ENCODE data around the gene NEURL4. TPM values are rescaled to one million over a fixed set of nuclear protein-coding genes. Genes with fewer than 3 reads are reported as not detected.

The NEURL4 gene
- total RNA-seq, 1 experiment from 2014 or later, result 18.7 TPM

DNA sequence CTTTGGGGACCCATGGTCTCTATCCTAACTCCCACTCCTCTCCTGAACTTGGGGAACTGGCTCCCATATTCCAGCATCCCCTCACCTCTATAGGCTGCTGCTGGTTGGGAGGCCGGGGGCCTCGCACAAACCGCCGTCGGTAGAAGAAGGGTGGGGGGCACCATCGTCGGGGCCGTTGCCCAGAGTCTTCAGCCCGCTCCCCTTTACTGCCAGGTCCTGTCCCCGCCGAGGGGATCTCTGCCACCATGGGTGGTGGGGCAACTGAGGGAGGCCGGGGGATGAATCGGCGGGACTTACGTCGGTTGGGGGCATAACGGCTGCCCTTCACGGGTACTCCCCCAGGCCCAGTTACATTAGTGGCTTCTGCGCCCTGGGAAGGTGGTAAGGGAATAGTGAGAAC lies 39.0 kb downstream of the NEURL4 start:
- Histone ChIP-seq H3K27ac (no peak overlapping the region), H3K36me3 (no peaks in the 10 kb centered on the region), H3K4me1 (no peaks in the 10 kb centered on the region), H3K27me3 (no peaks in the 10 kb centered on the region), H3K9me3 (replicated peaks) (no peaks in the 10 kb centered on the region), H3K4me3 (no peak overlapping the region)
- no peak for DNase-seq

DNA sequence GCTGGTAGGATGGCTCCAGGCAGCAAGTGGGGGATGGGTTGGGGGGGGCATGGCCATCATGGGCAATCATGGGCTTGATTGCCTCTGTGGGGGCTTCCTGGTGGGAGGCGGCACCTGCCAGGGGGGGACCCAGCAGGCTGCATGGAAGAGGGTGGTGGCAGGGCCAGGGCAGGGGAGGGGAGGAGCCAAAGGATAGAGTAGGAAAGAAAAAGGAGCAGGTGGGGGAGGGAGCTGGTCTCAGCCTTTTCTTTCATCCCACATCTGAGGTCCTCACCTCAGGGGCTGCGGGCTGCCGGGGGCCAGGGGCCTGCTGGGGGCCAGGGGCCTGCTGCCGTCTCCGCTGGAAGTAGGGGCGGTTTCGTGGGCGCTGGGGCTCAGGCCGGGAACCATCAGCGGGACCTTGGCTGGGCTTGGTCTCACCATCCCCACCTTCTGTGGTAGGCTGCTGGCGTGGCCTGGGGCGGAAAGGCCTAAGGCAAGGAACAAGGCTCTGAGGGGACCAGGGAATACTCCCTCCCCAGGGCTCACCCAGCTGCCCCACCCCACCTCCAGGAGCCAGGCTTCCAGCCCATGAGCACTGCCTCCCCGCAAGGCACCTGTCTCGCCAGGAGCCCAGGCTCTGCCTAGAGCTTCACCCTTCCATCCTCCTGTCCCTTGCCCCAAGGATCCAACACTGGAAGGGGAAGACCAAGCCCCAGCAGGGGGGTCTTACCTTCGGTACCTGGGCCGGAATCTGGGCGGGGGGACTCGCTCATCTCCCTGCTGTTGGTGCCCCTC lies 39.7 kb downstream of the NEURL4 start:
- H3K9me3 ChIP-seq (replicated peaks), result no peaks in the 10 kb centered on the region
- no peaks in the 10 kb centered on the region for H3K36me3 ChIP-seq
- H3K27ac ChIP-seq, result no peak overlapping the region
- no peak overlapping the region for H3K4me3 ChIP-seq
- no peaks in the 10 kb centered on the region for H3K4me1 ChIP-seq
- H3K27me3 ChIP-seq, result no peaks in the 10 kb centered on the region
- DNase-seq, result no peak

DNA sequence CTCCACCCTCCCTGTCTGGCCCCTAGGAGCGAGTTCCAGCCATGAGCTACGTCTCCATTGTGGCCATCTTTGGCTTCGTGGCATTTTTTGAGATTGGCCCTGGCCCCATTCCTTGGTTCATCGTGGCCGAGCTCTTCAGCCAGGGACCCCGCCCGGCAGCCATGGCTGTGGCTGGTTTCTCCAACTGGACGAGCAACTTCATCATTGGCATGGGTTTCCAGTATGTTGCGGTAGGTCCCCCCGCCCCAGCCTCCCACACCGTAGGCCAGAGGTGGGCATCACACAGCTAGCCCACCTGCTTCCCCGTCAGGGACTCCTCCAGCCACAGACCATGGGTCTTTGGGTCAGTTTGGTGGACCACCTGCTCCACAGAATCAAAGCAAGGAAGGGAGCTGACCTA lies 43.5 kb downstream of the NEURL4 start:
- no peaks in the 10 kb centered on the region for H3K27me3 ChIP-seq
- DNase-seq, result no peak
- no peaks in the 10 kb centered on the region for H3K36me3 ChIP-seq
- H3K9me3 ChIP-seq (replicated peaks), result no peaks in the 10 kb centered on the region
- no peak overlapping the region for H3K27ac ChIP-seq
- no peak overlapping the region for H3K4me3 ChIP-seq
- no peaks in the 10 kb centered on the region for H3K4me1 ChIP-seq

DNA sequence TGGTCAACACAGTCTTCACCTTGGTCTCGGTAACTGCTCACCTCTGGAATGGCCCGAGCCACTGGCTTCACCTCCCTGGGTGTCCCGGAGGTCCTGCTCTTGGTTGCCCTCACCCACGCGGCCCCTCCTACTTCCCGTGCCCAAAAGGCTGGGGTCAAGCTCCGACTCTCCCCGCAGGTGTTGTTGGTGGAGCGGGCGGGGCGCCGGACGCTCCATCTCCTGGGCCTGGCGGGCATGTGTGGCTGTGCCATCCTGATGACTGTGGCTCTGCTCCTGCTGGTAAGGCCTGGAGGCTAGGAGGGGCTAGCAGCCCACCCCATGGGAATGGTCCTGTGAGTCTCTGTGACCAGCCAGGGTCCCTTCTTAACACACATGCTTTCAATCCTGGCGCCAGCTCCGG lies 44.2 kb downstream of the NEURL4 start:
- H3K27me3 ChIP-seq, result peaks cover 3% of the 10 kb centered on the region; the same call in 1 of the 2 replicates
- H3K36me3 ChIP-seq, result no peaks in the 10 kb centered on the region
- H3K4me3 ChIP-seq, result no peak overlapping the region
- H3K9me3 ChIP-seq (replicated peaks), result no peaks in the 10 kb centered on the region
- no peaks in the 10 kb centered on the region for H3K4me1 ChIP-seq
- no peak for DNase-seq
- H3K27ac ChIP-seq, result no peak overlapping the region

DNA sequence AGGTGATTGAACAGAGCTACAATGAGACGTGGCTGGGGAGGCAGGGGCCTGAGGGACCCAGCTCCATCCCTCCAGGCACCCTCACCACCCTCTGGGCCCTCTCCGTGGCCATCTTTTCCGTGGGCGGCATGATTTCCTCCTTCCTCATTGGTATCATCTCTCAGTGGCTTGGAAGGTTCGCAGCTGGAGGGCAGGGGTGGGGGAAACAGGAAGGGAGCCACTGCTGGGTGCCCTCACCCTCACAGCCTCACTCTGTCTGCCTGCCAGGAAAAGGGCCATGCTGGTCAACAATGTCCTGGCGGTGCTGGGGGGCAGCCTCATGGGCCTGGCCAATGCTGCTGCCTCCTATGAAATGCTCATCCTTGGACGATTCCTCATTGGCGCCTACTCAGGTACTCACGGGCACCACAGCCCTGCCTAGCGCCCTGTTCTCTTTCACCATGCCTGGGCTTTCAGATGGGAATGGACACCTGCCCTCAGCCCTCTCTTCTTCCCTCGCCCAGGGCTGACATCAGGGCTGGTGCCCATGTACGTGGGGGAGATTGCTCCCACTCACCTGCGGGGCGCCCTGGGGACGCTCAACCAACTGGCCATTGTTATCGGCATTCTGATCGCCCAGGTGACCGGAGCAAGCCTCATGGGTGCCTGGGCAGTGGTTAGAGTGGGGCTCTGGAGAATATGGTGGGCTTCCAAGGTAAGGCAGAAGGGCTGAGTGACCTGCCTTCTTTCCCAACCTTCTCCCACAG lies 45.5 kb downstream of the NEURL4 start:
- no peaks in the 10 kb centered on the region for H3K4me1 ChIP-seq
- no peaks in the 10 kb centered on the region for H3K9me3 ChIP-seq (replicated peaks)
- no peak for DNase-seq
- H3K27ac ChIP-seq, result no peak overlapping the region
- H3K36me3 ChIP-seq, result no peaks in the 10 kb centered on the region
- H3K4me3 ChIP-seq, result no peak overlapping the region
- H3K27me3 ChIP-seq, result peaks cover 4% of the 10 kb centered on the region; the same call in 1 of the 2 replicates

DNA sequence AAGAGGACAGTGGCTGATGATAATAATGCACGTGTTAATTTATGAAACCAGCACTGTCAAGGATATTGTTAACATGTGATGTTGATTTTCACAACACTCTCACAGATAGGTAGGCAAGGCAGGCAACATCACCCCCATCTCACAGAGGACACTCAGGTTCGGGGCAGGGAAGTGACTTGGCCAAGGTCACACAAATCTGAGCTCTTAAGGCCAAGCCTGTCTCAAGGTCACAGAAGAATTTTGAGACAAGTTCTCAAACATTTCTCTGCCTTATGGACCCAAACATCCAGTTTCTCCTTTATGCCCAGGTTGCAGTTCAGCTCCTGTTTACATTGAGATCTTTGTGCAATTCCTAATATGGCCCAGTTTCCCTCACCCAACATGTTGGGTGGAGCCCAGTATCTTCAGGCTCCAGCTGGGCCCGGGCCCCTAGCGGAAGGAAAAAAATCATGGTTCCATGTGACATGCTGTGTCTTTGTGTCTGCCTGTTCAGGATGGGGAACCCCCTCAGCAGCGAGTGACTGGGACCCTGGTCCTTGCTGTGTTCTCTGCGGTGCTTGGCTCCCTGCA lies 46.3 kb downstream of the NEURL4 start:
- Histone ChIP-seq H3K36me3 (no peaks in the 10 kb centered on the region), H3K4me3 (no peak overlapping the region), H3K4me1 (no peaks in the 10 kb centered on the region), H3K9me3 (replicated peaks) (no peaks in the 10 kb centered on the region), H3K27ac (no peak overlapping the region), H3K27me3 (peaks cover 4% of the 10 kb centered on the region; the same call in 1 of the 2 replicates)
- no peak for DNase-seq

DNA sequence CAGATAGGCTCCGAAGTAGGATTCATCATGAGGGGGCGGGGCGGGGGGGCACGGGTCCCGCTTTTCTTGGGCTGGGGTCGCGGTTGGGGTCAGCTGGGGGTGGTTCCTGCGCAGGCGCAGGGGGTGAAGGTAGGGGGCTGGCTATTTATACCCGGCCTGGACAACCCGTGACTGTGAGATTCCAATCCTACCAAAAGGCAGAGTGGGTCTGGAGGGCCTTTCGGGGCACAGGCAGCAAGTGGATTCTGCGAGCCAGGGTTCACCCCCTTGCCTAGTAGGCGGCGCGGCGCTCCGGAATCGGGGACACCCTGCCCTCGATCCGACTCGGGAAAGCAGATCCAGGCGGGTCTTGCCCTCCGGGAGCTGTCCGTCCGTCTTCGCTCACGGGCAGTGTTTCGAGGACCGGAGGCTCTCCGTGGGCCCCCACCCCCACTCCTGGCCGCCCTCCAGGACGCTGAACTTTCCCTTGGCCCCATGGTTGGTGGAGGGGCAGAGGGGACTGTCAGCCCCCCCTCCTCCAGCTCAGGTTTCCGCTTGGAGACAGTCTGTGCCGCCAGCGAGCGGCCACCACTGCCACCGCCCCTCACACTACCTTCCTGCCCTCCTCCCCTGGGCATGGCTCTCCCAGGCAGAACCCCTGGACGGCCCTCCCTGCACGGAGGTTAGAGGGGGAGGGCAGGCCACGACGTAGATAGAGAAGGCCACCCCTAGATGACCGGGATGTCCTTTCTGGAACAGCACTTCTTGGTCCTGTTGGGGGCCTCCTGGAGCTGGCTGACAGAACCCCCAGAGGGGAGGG lies 47.0 kb downstream of the NEURL4 start:
- H3K36me3 ChIP-seq, result no peaks in the 10 kb centered on the region
- H3K27ac ChIP-seq, result no peak overlapping the region
- no peaks in the 10 kb centered on the region for H3K4me1 ChIP-seq
- no peaks in the 10 kb centered on the region for H3K9me3 ChIP-seq (replicated peaks)
- peak; percentile 22 to 39 for DNase-seq
- peak overlapping the region; percentile 64 for H3K4me3 ChIP-seq
- peaks cover 4% of the 10 kb centered on the region; the same call in 1 of the 2 replicates for H3K27me3 ChIP-seq

DNA sequence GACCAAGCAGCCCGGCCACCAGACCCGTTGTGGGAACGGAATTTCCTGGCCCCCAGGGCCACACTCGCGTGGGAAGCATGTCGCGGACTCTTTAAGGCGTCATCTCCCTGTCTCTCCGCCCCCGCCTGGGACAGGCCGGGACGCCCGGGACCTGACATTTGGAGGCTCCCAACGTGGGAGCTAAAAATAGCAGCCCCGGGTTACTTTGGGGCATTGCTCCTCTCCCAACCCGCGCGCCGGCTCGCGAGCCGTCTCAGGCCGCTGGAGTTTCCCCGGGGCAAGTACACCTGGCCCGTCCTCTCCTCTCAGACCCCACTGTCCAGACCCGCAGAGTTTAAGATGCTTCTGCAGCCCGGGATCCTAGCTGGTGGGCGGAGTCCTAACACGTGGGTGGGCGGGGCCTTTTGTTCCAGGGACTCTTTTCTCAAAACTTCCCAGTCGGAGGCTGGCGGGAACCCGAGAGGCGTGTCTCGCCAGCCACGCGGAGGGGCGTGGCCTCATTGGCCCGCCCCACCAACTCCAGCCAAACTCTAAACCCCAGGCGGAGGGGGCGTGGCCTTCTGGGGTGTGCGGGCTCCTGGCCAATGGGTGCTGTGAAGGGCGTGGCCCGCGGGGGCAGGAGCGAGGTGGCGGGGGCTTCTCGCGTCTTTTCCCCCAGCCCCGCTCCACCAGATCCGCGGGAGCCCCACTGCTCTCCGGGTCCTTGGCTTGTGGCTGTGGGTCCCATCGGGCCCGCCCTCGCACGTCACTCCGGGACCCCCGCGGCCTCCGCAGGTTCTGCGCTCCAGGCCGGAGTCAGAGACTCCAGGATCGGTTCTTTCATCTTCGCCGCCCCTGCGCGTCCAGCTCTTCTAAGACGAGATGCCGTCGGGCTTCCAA lies 47.8 kb downstream of the NEURL4 start, which contains the start of gene SLC2A4:
TSS of gene SLC2A4 (plus strand) at position 645 of the 879 bp plus-strand sequence. CDS start at position 862, 217 bp downstream.
- Histone ChIP-seq H3K27me3 (peaks cover 4% of the 10 kb centered on the region; the same call in 1 of the 2 replicates), H3K9me3 (replicated peaks) (no peaks in the 10 kb centered on the region), H3K4me1 (no peaks in the 10 kb centered on the region), H3K4me3 (peak within 1 kb of the TSS; percentile 64), H3K27ac (peak within 1 kb of the TSS; percentile 40), H3K36me3 (no peaks in the 10 kb centered on the region)
- peak; percentile 92 to 96 for DNase-seq

DNA sequence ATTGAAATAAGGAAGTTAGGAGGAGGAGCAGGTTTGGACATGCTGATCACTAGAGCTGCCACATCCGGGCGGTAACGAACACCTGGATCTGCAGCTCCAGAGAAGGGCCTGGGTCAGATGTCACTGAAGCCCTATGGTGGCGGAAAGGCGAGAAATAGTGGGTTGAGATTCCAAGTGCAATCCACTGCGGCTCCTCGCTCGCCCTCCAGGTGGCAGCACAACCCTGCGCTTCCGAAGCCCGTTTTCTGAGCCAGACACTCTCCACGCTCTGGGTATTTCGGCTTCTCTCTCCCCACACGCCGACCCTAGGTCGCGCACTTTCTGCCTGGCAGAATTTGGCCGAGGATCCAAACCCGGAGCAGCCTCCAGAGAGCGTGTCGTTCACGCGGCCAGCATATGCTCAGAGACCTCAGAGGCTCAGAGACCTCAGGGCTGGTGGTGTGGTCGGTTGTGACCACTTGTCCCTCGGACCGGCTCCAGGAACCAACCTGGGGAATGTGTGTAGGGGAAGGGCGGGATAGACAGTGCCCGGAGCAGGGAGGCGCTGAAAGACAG lies 48.5 kb downstream of the NEURL4 start:
- Histone ChIP-seq H3K27ac (peak overlapping the region; percentile 40), H3K4me3 (peak overlapping the region; percentile 64), H3K27me3 (peaks cover 4% of the 10 kb centered on the region; the same call in 1 of the 2 replicates), H3K4me1 (no peaks in the 10 kb centered on the region), H3K36me3 (no peaks in the 10 kb centered on the region), H3K9me3 (replicated peaks) (no peaks in the 10 kb centered on the region)
- peak; percentile 67 to 83 for DNase-seq

DNA sequence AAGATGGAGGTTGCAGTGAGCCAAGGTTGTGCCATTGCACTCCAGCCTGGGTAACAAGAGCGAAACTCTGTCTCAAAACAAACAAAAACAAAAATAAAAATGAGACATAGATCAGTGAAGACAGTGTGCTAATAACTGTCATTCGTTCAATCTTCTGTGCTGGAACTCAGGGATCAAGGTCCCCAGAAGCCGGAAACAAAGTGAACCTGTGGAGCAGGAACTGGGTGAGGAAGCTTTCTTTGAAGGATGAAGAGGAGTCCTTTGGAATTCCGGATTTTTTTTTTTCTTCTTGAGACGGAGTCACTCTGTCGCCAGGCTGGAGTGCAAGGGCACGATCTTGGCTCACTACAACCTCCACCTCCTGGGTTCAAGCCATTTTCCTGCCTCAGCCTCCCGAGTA lies 49.7 kb downstream of the NEURL4 start:
- no peak for DNase-seq
- Histone ChIP-seq H3K9me3 (replicated peaks) (no peaks in the 10 kb centered on the region), H3K27me3 (peaks cover 4% of the 10 kb centered on the region; the same call in 1 of the 2 replicates), H3K4me1 (no peaks in the 10 kb centered on the region), H3K27ac (no peak overlapping the region), H3K36me3 (no peaks in the 10 kb centered on the region), H3K4me3 (no peak overlapping the region)

DNA sequence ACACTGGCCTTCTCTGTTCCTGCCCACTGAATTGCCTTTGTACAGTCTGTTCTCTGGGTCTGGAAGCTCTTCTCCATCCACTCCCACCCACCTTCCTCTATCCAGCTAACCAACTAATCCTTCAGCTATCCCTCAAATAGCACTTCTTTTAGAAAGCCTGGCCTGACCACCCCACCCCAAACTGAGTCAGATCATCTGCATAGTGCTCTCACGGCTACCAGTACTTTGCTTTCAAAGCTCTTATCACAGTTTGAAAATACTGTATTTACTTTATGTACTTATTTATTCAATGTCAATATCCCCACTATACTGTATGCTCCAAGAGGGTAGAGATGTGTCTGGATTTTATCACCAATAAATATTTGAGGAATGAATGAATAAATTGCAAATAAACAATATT lies 62.4 kb downstream of the NEURL4 start:
- no peaks in the 10 kb centered on the region for H3K36me3 ChIP-seq
- no peaks in the 10 kb centered on the region for H3K9me3 ChIP-seq (replicated peaks)
- DNase-seq, result no peak
- H3K4me3 ChIP-seq, result no peak overlapping the region
- no peak overlapping the region for H3K27ac ChIP-seq
- no peaks in the 10 kb centered on the region for H3K27me3 ChIP-seq
- H3K4me1 ChIP-seq, result no peaks in the 10 kb centered on the region

Data from SJCRH30 (cell line).